ENCODE data around the gene OPN4. TPM values are rescaled to one million over a fixed set of nuclear protein-coding genes. Genes with fewer than 3 reads are reported as not detected.
A peak's percentile ranks its signal among the peaks of the same experiment; 100 is the strongest.

Gene OPN4
- total RNA-seq, 2 experiments from 2014 or later: not detected

DNA sequence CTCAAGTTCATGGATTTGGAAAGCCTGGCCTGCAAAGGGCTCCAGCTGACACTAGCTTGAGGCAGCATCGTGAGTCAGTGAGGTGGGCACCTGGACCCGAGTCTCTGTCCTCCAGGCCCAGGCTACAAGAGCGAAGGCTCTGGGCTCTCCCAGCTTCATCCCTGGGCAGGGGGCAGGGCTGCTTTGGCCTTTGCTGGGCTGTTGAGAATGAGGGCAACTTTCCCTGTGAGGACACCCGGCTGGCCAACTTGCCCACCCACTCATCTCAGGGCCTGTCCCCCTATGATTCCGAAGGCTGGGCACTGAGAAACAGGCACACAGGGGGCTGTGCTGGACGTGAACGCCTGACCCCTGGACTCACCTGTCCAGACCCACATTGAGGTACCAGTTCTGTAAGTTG is 38.3 kb downstream of the OPN4 start:
- H3K79me2 ChIP-seq (ENCODE audit: insufficient read depth, low read depth, low read length): no peaks in the 10 kb centered on the region
- no peak for DNase-seq (ENCODE audit: low spot score)
- no peak for TF ChIP-seq EZH2phosphoT487 (IDR thresholded peaks at IDR 0.05; ENCODE audit: borderline replicate concordance, low read depth, low read length)
- TF ChIP-seq, protein P1, sequence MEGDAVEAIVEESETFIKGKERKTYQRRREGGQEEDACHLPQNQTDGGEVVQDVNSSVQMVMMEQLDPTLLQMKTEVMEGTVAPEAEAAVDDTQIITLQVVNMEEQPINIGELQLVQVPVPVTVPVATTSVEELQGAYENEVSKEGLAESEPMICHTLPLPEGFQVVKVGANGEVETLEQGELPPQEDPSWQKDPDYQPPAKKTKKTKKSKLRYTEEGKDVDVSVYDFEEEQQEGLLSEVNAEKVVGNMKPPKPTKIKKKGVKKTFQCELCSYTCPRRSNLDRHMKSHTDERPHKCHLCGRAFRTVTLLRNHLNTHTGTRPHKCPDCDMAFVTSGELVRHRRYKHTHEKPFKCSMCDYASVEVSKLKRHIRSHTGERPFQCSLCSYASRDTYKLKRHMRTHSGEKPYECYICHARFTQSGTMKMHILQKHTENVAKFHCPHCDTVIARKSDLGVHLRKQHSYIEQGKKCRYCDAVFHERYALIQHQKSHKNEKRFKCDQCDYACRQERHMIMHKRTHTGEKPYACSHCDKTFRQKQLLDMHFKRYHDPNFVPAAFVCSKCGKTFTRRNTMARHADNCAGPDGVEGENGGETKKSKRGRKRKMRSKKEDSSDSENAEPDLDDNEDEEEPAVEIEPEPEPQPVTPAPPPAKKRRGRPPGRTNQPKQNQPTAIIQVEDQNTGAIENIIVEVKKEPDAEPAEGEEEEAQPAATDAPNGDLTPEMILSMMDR (conservative IDR thresholded peaks at IDR 0.05; ENCODE audit: low read length): no peak
- no peaks in the 10 kb centered on the region for H3K4me1 ChIP-seq (ENCODE audit: insufficient read depth, low read length, poor library complexity, severe bottlenecking)
- intact Hi-C loops (cut with micrococcal nuclease; ENCODE audit: unreplicated experiment): no loop called here
- no peak overlapping the region for H3K4me2 ChIP-seq (ENCODE audit: low read length)
- CTCF ChIA-PET (ENCODE audit: unreplicated experiment): no interaction called here
- POLR2A ChIA-PET: interaction anchor here (0.5 kb wide), 1 partner anchor 119 kb away, joined by 6 read pairs; no protein-coding TSS in a partner anchor
- H3K27ac ChIP-seq (ENCODE audit: low read depth, low read length, poor library complexity, severe bottlenecking): no peak overlapping the region
- BruUV-seq (replicated peaks): no TSS peak
- H3K4me3 ChIP-seq (ENCODE audit: low read depth, low read length, poor library complexity, severe bottlenecking): no peak overlapping the region
- no peaks in the 10 kb centered on the region for H3K9me2 ChIP-seq (ENCODE audit: insufficient read depth, low read length)
- H3K36me3 ChIP-seq (ENCODE audit: insufficient read depth, low read length): no peaks in the 10 kb centered on the region
- H3K9me3 ChIP-seq (ENCODE audit: low read length): no peaks in the 10 kb centered on the region
- H4K20me1 ChIP-seq (ENCODE audit: insufficient read depth, low read length): no peaks in the 10 kb centered on the region
- no peak overlapping the region for H2AFZ ChIP-seq (ENCODE audit: low read length)

DNA sequence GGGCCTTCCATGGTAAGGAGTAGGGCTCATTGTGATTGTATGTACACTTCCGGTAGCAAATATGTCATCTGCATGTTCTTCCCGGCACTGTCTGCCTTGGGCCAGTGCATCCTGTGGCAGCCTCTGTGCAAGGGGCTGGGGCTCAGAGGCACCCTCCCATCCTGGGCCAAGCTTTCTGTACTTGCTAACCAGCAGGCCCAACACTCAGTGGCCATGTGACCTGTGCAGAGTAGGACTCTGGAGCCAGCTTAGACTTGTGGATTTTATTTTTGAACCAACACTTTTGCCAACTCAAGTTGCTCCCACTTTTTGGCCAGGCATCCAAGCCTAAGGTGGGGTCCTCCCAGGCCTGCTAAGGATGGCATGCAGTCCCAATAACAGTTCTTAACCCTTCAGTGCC is 38.9 kb downstream of the OPN4 start:
- Histone ChIP-seq H3K79me2 (ENCODE audit: insufficient read depth, low read depth, low read length) (no peaks in the 10 kb centered on the region), H2AFZ (ENCODE audit: low read length) (no peak overlapping the region), H3K4me1 (ENCODE audit: insufficient read depth, low read length, poor library complexity, severe bottlenecking) (no peaks in the 10 kb centered on the region), H3K27ac (ENCODE audit: low read depth, low read length, poor library complexity, severe bottlenecking) (no peak overlapping the region), H3K9me2 (ENCODE audit: insufficient read depth, low read length) (no peaks in the 10 kb centered on the region), H3K36me3 (ENCODE audit: insufficient read depth, low read length) (no peaks in the 10 kb centered on the region), H3K4me2 (ENCODE audit: low read length) (no peak overlapping the region), H3K9me3 (ENCODE audit: low read length) (no peaks in the 10 kb centered on the region), H4K20me1 (ENCODE audit: insufficient read depth, low read length) (no peaks in the 10 kb centered on the region), H3K4me3 (ENCODE audit: low read depth, low read length, poor library complexity, severe bottlenecking) (no peak overlapping the region)
- ChIA-PET POLR2A (interaction anchor here (0.5 kb wide), 1 partner anchor 120 kb away, joined by 6 read pairs; no protein-coding TSS in a partner anchor), CTCF (ENCODE audit: unreplicated experiment) (interaction anchor here (0.5 kb wide), 1 partner anchor 169 kb away, joined by 3 read pairs; no protein-coding TSS in a partner anchor)
- BruUV-seq (replicated peaks): no TSS peak
- no peak for TF ChIP-seq EZH2phosphoT487 (IDR thresholded peaks at IDR 0.05; ENCODE audit: borderline replicate concordance, low read depth, low read length)
- TF ChIP-seq, protein P1 (conservative IDR thresholded peaks at IDR 0.05; ENCODE audit: low read length): no peak
- DNase-seq (ENCODE audit: low spot score): no peak
- intact Hi-C loops (cut with micrococcal nuclease; ENCODE audit: unreplicated experiment): no loop called here

DNA sequence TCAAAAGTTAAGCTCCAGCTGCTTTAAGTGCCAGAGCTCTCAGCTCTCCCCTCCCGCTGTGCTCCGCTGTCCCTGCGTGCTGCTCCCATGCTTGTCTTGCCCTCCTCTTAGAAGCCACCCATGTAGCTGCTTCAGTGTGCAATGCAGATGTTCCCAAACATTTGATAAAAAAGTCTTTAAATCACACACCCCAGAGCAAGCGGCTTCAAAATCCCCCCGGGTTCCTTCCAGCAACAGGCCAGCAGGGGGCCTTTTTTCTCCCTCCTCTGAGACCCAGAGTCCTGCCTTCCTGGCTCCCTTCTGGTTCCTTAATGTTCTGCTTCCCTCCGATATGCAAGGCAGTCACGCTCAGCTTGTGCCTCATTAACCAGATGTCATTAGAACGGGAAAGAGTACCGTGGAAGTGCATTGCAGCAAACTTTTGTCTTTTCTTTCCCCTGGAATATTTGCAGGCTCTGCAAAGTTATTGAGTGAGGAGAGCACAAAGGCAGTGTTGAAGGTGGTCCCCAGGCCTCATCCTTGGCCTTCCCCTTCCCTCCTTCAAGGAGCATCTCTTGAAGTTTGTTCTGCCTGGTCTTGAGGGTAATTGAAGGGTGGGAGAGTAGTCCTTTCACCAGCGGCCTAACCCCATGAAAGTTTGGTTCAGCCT is 39.5 kb downstream of the OPN4 start:
- intact Hi-C loops (cut with micrococcal nuclease; ENCODE audit: unreplicated experiment): no loop called here
- Histone ChIP-seq H3K27ac (ENCODE audit: low read depth, low read length, poor library complexity, severe bottlenecking) (no peak overlapping the region), H3K4me3 (ENCODE audit: low read depth, low read length, poor library complexity, severe bottlenecking) (no peak overlapping the region), H2AFZ (ENCODE audit: low read length) (no peak overlapping the region), H3K79me2 (ENCODE audit: insufficient read depth, low read depth, low read length) (no peaks in the 10 kb centered on the region), H3K4me2 (ENCODE audit: low read length) (no peak overlapping the region), H3K9me3 (ENCODE audit: low read length) (no peaks in the 10 kb centered on the region), H3K9me2 (ENCODE audit: insufficient read depth, low read length) (no peaks in the 10 kb centered on the region), H3K4me1 (ENCODE audit: insufficient read depth, low read length, poor library complexity, severe bottlenecking) (no peaks in the 10 kb centered on the region), H4K20me1 (ENCODE audit: insufficient read depth, low read length) (no peaks in the 10 kb centered on the region), H3K36me3 (ENCODE audit: insufficient read depth, low read length) (no peaks in the 10 kb centered on the region)
- CTCF ChIA-PET (ENCODE audit: unreplicated experiment): no interaction called here
- no peak for TF ChIP-seq EZH2phosphoT487 (IDR thresholded peaks at IDR 0.05; ENCODE audit: borderline replicate concordance, low read depth, low read length)
- TF ChIP-seq, protein P1 (conservative IDR thresholded peaks at IDR 0.05; ENCODE audit: low read length): peak; percentile 79
- BruUV-seq (replicated peaks): no TSS peak
- DNase-seq (ENCODE audit: low spot score): peak; percentile 41
- POLR2A ChIA-PET: no interaction called here

All from OCI-LY7 (cell line).